Stimulated activated naive CD8-positive, alpha-beta T cell treated with anti-CD3 and anti-CD28 coated beads, Interleukin-15, amount 100 ng/mL, for 72 hours (primary cell): ENCODE measurements around the gene ZFP42.
"Not testable (repeated sequence)": the region's sequence is repeated elsewhere in the genome, so short reads cannot be mapped to it uniquely, and the experiment has no call there.

Experiments
- ATAC-seq: fragments of 150-1000 bp; cut with Tn5 transposase; 2 replicates; pipeline ENCODE4 v1.10.0; 2021; ENCODE audit warnings: mild to moderate bottlenecking, moderate library complexity
- DNase-seq, 2 donors: peaks; one replicate each; pipeline ENCODE4 v3.0.0; 2021 to 2022
- H3K27ac Mint-ChIP-seq, 2 donors: one replicate each; pipeline ENCODE4 v1.8.0; 2022; ENCODE audit warnings: mild to moderate bottlenecking in 2 of 2, mixed read lengths in 2 of 2, moderate library complexity in 2 of 2
- H3K27me3 Mint-ChIP-seq: one replicate; pipeline ENCODE4 v1.8.0; 2022; ENCODE audit warnings: mixed read lengths
- H3K4me1 Mint-ChIP-seq: one replicate; pipeline ENCODE4 v1.8.0; 2022; ENCODE audit warnings: mild to moderate bottlenecking, mixed read lengths
- H3K4me3 Mint-ChIP-seq, 2 donors: one replicate each; pipeline ENCODE4 v1.8.0; 2022; ENCODE audit warnings: mild to moderate bottlenecking in 2 of 2, mixed read lengths in 2 of 2, moderate library complexity in 1 of 2
- H3K9me3 Mint-ChIP-seq, 2 donors: one replicate each; pipeline ENCODE4 v1.8.0; 2022; ENCODE audit warnings: mixed read lengths in 2 of 2

ZFP42 gene

DNA sequence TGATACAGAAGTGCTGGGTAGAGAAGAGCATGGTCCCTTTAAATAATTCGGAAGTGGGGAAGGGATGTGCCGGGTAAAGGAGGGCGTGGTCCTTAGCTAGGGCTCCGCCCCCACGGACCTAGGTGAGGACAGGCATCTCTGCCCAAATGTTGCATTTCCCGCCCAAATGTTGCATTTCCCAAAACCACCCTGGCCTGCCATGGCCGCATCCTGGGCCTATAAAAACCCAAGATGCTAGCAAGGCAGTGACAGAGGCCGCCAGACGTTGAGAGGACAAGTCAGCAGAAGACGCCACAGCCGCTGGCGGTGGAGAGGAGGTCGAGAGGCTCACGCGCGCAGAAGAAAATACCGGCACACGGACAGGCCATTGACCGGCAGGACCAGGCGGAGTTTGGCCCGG, 46.1 kb downstream of the ZFP42 start:
- Mint-ChIP-seq H3K27ac (no peak overlapping the region), H3K4me1 (no peaks in the 10 kb centered on the region), H3K9me3 (peaks cover 5 to 8% of the 10 kb centered on the region in 2 donors), H3K4me3 (no peak overlapping the region), H3K27me3 (no peaks in the 10 kb centered on the region)
- DNase-seq (no peak), ATAC-seq (no peak)

DNA sequence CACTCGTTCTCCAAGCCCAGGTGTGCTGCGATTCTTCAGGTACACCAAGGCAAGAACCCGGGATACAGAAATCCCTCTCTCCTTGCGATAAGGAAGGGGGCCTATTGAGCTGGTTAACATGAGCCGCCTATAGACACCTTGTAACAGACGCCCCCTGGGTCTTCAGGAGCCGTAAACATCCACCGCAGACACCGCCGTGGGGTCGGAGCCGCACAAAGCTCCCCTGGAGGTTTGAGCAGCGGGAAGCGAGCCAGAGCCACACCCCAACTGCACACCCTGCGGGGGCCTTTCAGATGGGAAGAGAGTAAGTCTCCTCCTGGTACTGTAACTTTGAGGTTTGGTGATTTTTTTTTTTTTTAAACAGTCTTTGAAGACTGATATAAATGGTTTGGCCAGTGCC, 46.6 kb downstream of the ZFP42 start:
- no peak for ATAC-seq
- no peaks in the 10 kb centered on the region for H3K27me3 Mint-ChIP-seq
- no peak overlapping the region for H3K4me3 Mint-ChIP-seq
- no peaks in the 10 kb centered on the region for H3K4me1 Mint-ChIP-seq
- no peak for DNase-seq
- H3K27ac Mint-ChIP-seq: no peak overlapping the region
- H3K9me3 Mint-ChIP-seq: peaks cover 5 to 8% of the 10 kb centered on the region in 2 donors

DNA sequence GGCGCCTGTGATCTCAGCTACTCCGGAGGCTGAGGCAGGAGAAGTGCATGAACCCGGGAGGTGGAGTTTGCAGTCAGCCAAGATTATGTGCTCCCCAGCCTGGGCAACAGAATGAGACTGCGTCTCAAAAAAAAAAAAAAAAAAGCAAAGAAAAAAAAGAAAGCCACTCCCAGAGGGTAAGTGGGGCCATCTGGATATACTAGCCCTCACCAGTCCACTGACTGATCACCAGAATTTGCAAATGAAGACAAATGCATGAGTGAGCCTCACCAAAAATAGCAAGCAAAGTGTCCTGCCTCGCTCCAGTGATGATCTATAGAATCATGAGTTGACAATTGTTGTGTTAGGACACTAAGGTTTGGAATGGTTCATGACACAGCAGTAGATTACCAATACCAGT, 47.6 kb downstream of the ZFP42 start:
- Mint-ChIP-seq H3K27ac (no peak overlapping the region), H3K4me3 (no peak overlapping the region), H3K4me1 (no peaks in the 10 kb centered on the region), H3K9me3 (peaks cover 5 to 8% of the 10 kb centered on the region in 2 donors), H3K27me3 (no peaks in the 10 kb centered on the region)
- ATAC-seq (no peak), DNase-seq (no peak)

DNA sequence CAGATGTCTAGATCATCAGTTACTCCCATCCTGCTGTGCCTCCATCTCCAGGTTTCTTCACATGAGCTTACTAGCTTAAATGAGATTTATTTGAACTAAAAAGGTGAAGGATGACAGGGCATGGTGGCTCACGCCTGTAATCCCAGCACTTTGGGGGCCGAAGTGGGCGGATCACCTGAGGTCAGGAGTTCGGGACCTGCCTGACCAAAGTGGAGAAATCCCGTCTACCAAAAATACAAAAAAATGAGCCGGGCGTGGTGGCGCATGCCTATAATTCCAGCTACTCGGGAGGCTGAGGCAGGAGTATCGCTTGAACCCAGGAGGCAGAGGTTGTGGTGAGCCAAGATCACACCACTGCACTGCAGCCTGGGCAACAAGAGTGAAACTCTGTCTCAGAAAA, 49.9 kb downstream of the ZFP42 start:
- H3K9me3 Mint-ChIP-seq, ATAC-seq, H3K4me1 Mint-ChIP-seq, H3K27ac Mint-ChIP-seq, H3K4me3 Mint-ChIP-seq, DNase-seq, H3K27me3 Mint-ChIP-seq: not testable (repeated sequence)

DNA sequence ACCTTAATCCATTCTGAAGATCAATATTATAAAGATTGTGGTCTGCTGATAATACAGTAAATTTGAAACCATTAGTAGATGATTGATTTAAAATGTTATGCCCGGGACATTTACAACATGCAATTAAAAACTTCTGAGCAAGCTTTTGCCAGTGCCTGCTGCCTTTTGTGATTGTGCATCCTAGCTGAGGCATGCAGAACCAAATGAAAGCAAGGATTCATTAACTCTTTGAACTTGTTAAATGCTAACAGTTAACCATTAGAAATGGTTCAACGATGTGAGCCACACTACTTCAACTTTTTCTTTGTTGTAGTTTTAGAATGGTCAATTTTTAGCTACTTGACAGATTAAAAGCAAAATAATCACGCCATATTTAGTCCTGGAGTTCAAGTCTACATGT, 51.1 kb downstream of the ZFP42 start:
- Mint-ChIP-seq H3K4me1 (no peaks in the 10 kb centered on the region), H3K9me3 (peaks cover 0 to 8% of the 10 kb centered on the region in 2 donors), H3K4me3 (no peak overlapping the region), H3K27me3 (no peaks in the 10 kb centered on the region), H3K27ac (no peak overlapping the region)
- DNase-seq (no peak), ATAC-seq (no peak)

DNA sequence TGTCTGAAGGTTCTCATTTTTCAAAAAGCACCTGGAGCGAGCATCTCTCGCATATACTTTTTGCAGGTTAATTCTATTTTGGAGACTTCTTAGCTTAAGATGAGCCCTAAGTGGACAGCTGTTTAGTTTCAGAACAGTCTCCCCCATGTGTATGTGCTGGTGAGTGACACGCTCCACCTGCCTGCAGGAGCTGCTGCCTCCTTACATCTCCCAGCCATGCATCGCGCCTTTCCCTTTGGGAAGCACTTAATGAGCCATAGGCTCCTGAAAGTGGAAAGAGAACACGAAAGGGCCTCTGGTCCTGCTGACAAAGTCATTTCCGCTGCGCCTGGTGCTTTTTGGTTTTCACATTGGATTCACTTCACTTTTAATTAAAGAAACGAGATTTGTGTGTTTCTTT, 57.7 kb downstream of the ZFP42 start:
- ATAC-seq: no peak
- H3K9me3 Mint-ChIP-seq: peaks cover 4 to 11% of the 10 kb centered on the region in 2 donors
- H3K27me3 Mint-ChIP-seq: no peaks in the 10 kb centered on the region
- H3K4me1 Mint-ChIP-seq: no peaks in the 10 kb centered on the region
- no peak overlapping the region for H3K27ac Mint-ChIP-seq
- DNase-seq: no peak
- no peak overlapping the region for H3K4me3 Mint-ChIP-seq
